ENCODE measurements around the gene PHF2. TPM values are rescaled to one million over a fixed set of nuclear protein-coding genes. Genes with fewer than 3 reads are reported as not detected.

PHF2 gene
- total and polyA plus RNA-seq, 3 experiments from 2014 or later = 3.0 to 25.0 (median 22.4) TPM

Other genes starting within 250 kb of the PHF2 start
- 100 to 1,000 TPM; 140 to 142 TPM for gene FAM120A, start 124.9 kb upstream of the PHF2 start, total RNA-seq
- 16.0 TPM for gene FAM120A, start 124.9 kb upstream of the PHF2 start, polyA plus RNA-seq
- 10 to 100 TPM; 41.0 to 42.7 TPM for gene FAM120AOS, start 123.0 kb upstream of the PHF2 start, total RNA-seq
- 62.6 TPM for gene FAM120AOS, start 123.0 kb upstream of the PHF2 start, polyA plus RNA-seq